K562 (cell line): Measurements from ENCODE around the gene MALAT1. TPM values are rescaled to one million over a fixed set of nuclear protein-coding genes. Genes with fewer than 3 reads are reported as not detected.
A peak's percentile ranks its signal among the peaks of the same experiment; 100 is the strongest.

Experiments
- ATAC-seq: fragments of 200-7000 bp; cut with Tn5 transposase; 3 replicates; pipeline ENCODE4 v1.9.1; 2020; ENCODE audit warnings: moderate library complexity
- BruUV-seq: library from RNA; stranded (reverse); fragments of 400-500 nt; replicated peaks from 2 replicates; lab custom pipeline; 2021; lab: Mats Ljungman, UMichigan
- CTCF ChIA-PET: fragments of 300-600 bp; formaldehyde crosslinking; extraction: SDS; loops from one replicate; lab custom pipeline; 2021; ENCODE audit warnings: low intra/inter-chr PET ratio; lab: Yijun Ruan, JAX
- POLR2A ChIA-PET: fragments of 300-600, 350-650 bp; sonication (Branson Sonifier 250); formaldehyde crosslinking; extraction: SDS; loops from one replicate; lab custom pipeline; 2021; ENCODE audit warnings: antibody characterized with exemption, inconsistent platforms; lab: Yijun Ruan, JAX
- DNase-seq, 4 experiments: peaks; one replicate each; pipeline versions ENCODE4 v3.0.0 to v3.0.0-alpha.2; 2011 to 2018; ENCODE audit warnings: low spot score in 3 of 4, mixed read lengths in 3 of 4; ENCODE audit errors: extremely low read depth in 1 of 4
- FAIRE-seq: peaks from 2 replicates; lab custom pipeline; 2011; peaks lifted over from hg19 to GRCh38; lab: Jason Lieb, UNC
- H2AFZ ChIP-seq: 2 replicates; pipeline ENCODE4 v1.6.0; 2011; ENCODE audit warnings: low read depth, low read length, control low read depth, inconsistent platforms
- H3K27ac ChIP-seq: fragments of 200-600 bp; 3 replicates; pipeline ENCODE4 v1.8.0; 2011; ENCODE audit warnings: low read depth, mild to moderate bottlenecking, control low read depth, inconsistent platforms, low read length, moderate library complexity, mixed read lengths; ENCODE audit errors: extremely low read depth
- H3K27me3 ChIP-seq, 2 experiments: fragments of 300-600 bp in 1 of 2; 2 replicates in 1 of 2; 3 replicates in 1 of 2; pipeline versions ENCODE4 v1.6.0 to v1.8.0; 2011; ENCODE audit warnings: inconsistent platforms in 2 of 2, low read length in 2 of 2, mild to moderate bottlenecking in 1 of 2, mixed read lengths in 1 of 2, moderate library complexity in 1 of 2; ENCODE audit not compliant: control insufficient read depth in 2 of 2, insufficient read depth in 2 of 2
- H3K36me3 ChIP-seq: fragments of 300-600 bp; 3 replicates; pipeline ENCODE4 v1.8.0; 2011; ENCODE audit warnings: mild to moderate bottlenecking, low read length, inconsistent platforms; ENCODE audit not compliant: control insufficient read depth, insufficient read depth
- H3K4me1 ChIP-seq, 2 experiments: fragments of 200-600 bp in 1 of 2; replicated peaks in 1 of 2; 2 replicates in 1 of 2; 3 replicates in 1 of 2; pipeline versions ENCODE4 v1.5.1 to v1.8.0; 2011; ENCODE audit warnings: inconsistent platforms in 2 of 2, low read length in 2 of 2, mild to moderate bottlenecking in 1 of 2, mixed read lengths in 1 of 2, moderate library complexity in 1 of 2; ENCODE audit not compliant: control insufficient read depth in 2 of 2, insufficient read depth in 2 of 2
- H3K4me2 ChIP-seq: 2 replicates; pipeline ENCODE4 v1.6.1; 2011; ENCODE audit warnings: low read length, control low read depth, inconsistent platforms, mixed read lengths; ENCODE audit not compliant: insufficient read depth
- H3K4me3 ChIP-seq: fragments of 200-600 bp; sonication (generic), shearing (Covaris generic); 2 replicates; pipeline ENCODE4 v1.5.1; 2016; ENCODE audit warnings: control low read depth, inconsistent platforms
- H3K79me2 ChIP-seq: fragments of 200-600 bp; 3 replicates; pipeline ENCODE4 v1.8.0; 2011; ENCODE audit warnings: low read length, inconsistent platforms; ENCODE audit not compliant: control insufficient read depth, insufficient read depth
- H3K9ac ChIP-seq, 2 experiments: 2 replicates each; pipeline versions ENCODE4 v1.6.0 to v1.6.1; 2011; ENCODE audit warnings: low read depth in 2 of 2, low read length in 2 of 2, control low read depth in 1 of 2, inconsistent platforms in 1 of 2, mild to moderate bottlenecking in 1 of 2, mixed read lengths in 1 of 2; ENCODE audit not compliant: insufficient read depth in 1 of 2
- H3K9me1 ChIP-seq: one replicate; pipeline ENCODE4 v1.6.0; 2011; ENCODE audit warnings: inconsistent platforms, mild to moderate bottlenecking, low read length, moderate library complexity; ENCODE audit not compliant: control insufficient read depth, insufficient read depth
- H3K9me3 ChIP-seq: replicated peaks from 2 replicates; pipeline ENCODE4 v1.5.1; 2011; ENCODE audit warnings: low read depth, low read length, inconsistent platforms; ENCODE audit not compliant: control insufficient read depth, insufficient read depth
- H4K20me1 ChIP-seq: replicated peaks from 2 replicates; pipeline ENCODE4 v1.6.1; 2011; ENCODE audit warnings: low read length, inconsistent platforms, mixed read lengths; ENCODE audit not compliant: control insufficient read depth, insufficient read depth
- ARHGAP35 ChIP-seq: fragments of 450-650 bp; IDR thresholded peaks from 2 replicates; pipeline ENCODE4 v1.6.1; 2018; ENCODE audit not compliant: partially characterized antibody
- BCL6 ChIP-seq: fragments of 250-450 bp; sonication (Bioruptor Pico); IDR thresholded peaks from 2 replicates; pipeline ENCODE4 v1.4.0; 2020
- BCLAF1 ChIP-seq, 2 experiments: fragments of 450-650 bp in 1 of 2; IDR thresholded peaks; 2 replicates each; pipeline ENCODE4 v1.6.1; 2011 to 2017; ENCODE audit warnings: low read depth in 2 of 2, antibody characterized with exemption in 1 of 2, borderline replicate concordance in 1 of 2, low read length in 1 of 2, mild to moderate bottlenecking in 1 of 2, mixed read lengths in 1 of 2; ENCODE audit not compliant: control insufficient read depth in 1 of 2
- CC2D1A ChIP-seq: fragments of 450-650 bp; IDR thresholded peaks from 2 replicates; pipeline ENCODE4 v1.6.1; 2017; ENCODE audit warnings: mild to moderate bottlenecking
- EGR1 ChIP-seq: fragments of 450-650 bp; conservative IDR thresholded peaks from 2 replicates; pipeline ENCODE4 v1.6.1; 2017; ENCODE audit warnings: mild to moderate bottlenecking
- ELF1 ChIP-seq: fragments of 200-800 bp; sonication (Bioruptor generic); IDR thresholded peaks from 2 replicates; pipeline ENCODE4 v1.6.1; 2016; ENCODE audit warnings: missing genetic modification characterization, missing compliant biosample characterization
- HDGF ChIP-seq: fragments of 450-650 bp; IDR thresholded peaks from 2 replicates; pipeline ENCODE4 v1.6.1; 2016
- MTA3 ChIP-seq: fragments of 450-650 bp; formaldehyde crosslinking; IDR thresholded peaks from 2 replicates; pipeline ENCODE4 v1.6.1; 2017; ENCODE audit warnings: mild to moderate bottlenecking, borderline replicate concordance
- NR3C1 ChIP-seq: sonication (generic); formaldehyde crosslinking; IDR thresholded peaks from 2 replicates; pipeline ENCODE4 v1.8.1; 2022; ENCODE audit warnings: missing genetic modification reagents
- PHF21A ChIP-seq: fragments of 450-650 bp; IDR thresholded peaks from 2 replicates; pipeline ENCODE4 v1.6.1; 2017; ENCODE audit warnings: low read depth, borderline replicate concordance
- POLR2H ChIP-seq: IDR thresholded peaks from 2 replicates; pipeline ENCODE4 v1.6.1; 2016; ENCODE audit warnings: missing genetic modification characterization, low read depth, mild to moderate bottlenecking, control low read depth, missing compliant biosample characterization, moderate library complexity
- ZNF175 ChIP-seq: fragments of 200-800 bp; sonication (Bioruptor generic); IDR thresholded peaks from 2 replicates; pipeline ENCODE4 v1.6.1; 2016; ENCODE audit warnings: low read depth, mild to moderate bottlenecking, missing genetic modification characterization, missing compliant biosample characterization
- ZNF316 ChIP-seq: fragments of 450-650 bp; IDR thresholded peaks from 2 replicates; pipeline ENCODE4 v1.6.1; 2016
- ZNF639 ChIP-seq, 2 experiments: fragments of 200-800 bp in 1 of 2; sonication (Bioruptor generic) in 1 of 2; sonication (generic) in 1 of 2; formaldehyde crosslinking in 1 of 2; IDR thresholded peaks in 1 of 2; conservative IDR thresholded peaks in 1 of 2; 2 replicates each; pipeline versions ENCODE4 v1.5.0 to v1.6.1; 2016 to 2020; ENCODE audit warnings: missing compliant biosample characterization in 1 of 2, missing genetic modification characterization in 1 of 2, missing genetic modification reagents in 1 of 2
- ZZZ3 ChIP-seq: fragments of 450-650 bp; IDR thresholded peaks from 2 replicates; pipeline ENCODE4 v1.6.1; 2016; ENCODE audit warnings: antibody characterized with exemption, mild to moderate bottlenecking, moderate library complexity
- WGBS: fragments of 100-300 bp; shearing (Covaris generic); methylation state at CpG from one replicate; pipeline ENCODE4 v1.1.6; 2016; ENCODE audit warnings: low coverage, mixed read lengths; ENCODE audit not compliant: insufficient coverage; ENCODE audit errors: missing lambda C conversion rate; 5-methylcytosine and 5-hydroxymethylcytosine counted together
- in situ Hi-C: fragments of 300-500 bp; cut with MboI; formaldehyde crosslinking; loops from 4 replicates; pipeline ENCODE4 v1.15.0; 2018; ENCODE audit warnings: inconsistent platforms, mixed read lengths
- intact Hi-C: fragments of 100-400 bp; cut with micrococcal nuclease; formaldehyde crosslinking; loops from 2 replicates; pipeline ENCODE4 v1.14.2; 2022
- polyA plus RNA-seq, 8 experiments: library from polyadenylated mRNA; depleted of rRNA in 4 of 8; stranded (reverse) in 5 of 8; unstranded in 3 of 8; fragments of >200 nt; fragmentation: Nextera tagmentation in 2 of 8; fragmentation: Illumina TruSeq in 1 of 8; extraction: Ambion mirVana in 2 of 8; extraction: Trizol in 1 of 8; gene quantifications; 2 replicates each; pipeline versions ENCODE4 v1.2.1 to v1.2.3, GENCODE V29; 2011 to 2014; ENCODE audit warnings: inconsistent platforms in 1 of 8, missing spikeins in 1 of 8
- total RNA-seq, 7 experiments: library from RNA; depleted of rRNA in 6 of 7; stranded (reverse); fragments of >200 nt in 6 of 7; fragmentation: Illumina TruSeq in 2 of 7; extraction: Trizol in 2 of 7; gene quantifications; 2 replicates each; pipeline versions ENCODE4 v1.2.1 to v1.2.3, GENCODE V29; 2011 to 2021; ENCODE audit warnings: low replicate concordance in 1 of 7

Gene MALAT1
- total and polyA plus RNA-seq, 9 of the 15 experiments (the other 6 are each of a cell fraction or from before 2014, with no cell fraction given), result 363 to 8,715 (median 2,351) TPM

GRCh38 chr11:65516135-65516968 is 17.5 kb downstream of the MALAT1 start:
- no peak overlapping the region for H3K4me3 ChIP-seq
- ChIA-PET CTCF (interaction anchor here (0.5 to 0.7 kb wide), 2 partner anchors 150 to 229 kb away, joined by 3 to 4 read pairs; no protein-coding TSS in a partner anchor), POLR2A (interaction anchor here (0.6 to 22.8 kb wide), 7 partner anchors 10 to 114 kb away, joined by 3 to 1349 read pairs (median 5); partner anchors contain the start of genes MALAT1 and NEAT1)
- DNase-seq (no peak), FAIRE-seq (peak; percentile 19), ATAC-seq (peak; percentile 62)
- peak overlapping the region in 1 of 2 experiments; percentile 80; a peak in 1 of 4 replicates for H3K9ac ChIP-seq
- H4K20me1 ChIP-seq, result no peaks in the 10 kb centered on the region
- no peak overlapping the region for H3K4me2 ChIP-seq
- intact Hi-C loops (no loop called here), in situ Hi-C loops (no loop called here)
- no TSS peak for BruUV-seq
- H2AFZ ChIP-seq, result peak overlapping the region; percentile 77
- H3K27ac ChIP-seq, result no peak overlapping the region
- no peaks in the 10 kb centered on the region for H3K27me3 ChIP-seq
- peaks cover 0 to 12% of the 10 kb centered on the region in 2 experiments; a peak in 2 of 5 replicates for H3K4me1 ChIP-seq
- H3K9me3 ChIP-seq, result no peaks in the 10 kb centered on the region
- WGBS, result 35% methylated on average over 4 of the region's 5 CpGs
- no peaks in the 10 kb centered on the region for H3K79me2 ChIP-seq
- H3K36me3 ChIP-seq, result no peaks in the 10 kb centered on the region
- no peaks in the 10 kb centered on the region for H3K9me1 ChIP-seq
- TF ChIP-seq ZNF639 (CRISPR knock-in tag; conservative IDR thresholded peaks at IDR 0.05 in 1 of 2, IDR thresholded peaks at IDR 0.05 in 1 of 2) (no peak), BCL6 (CRISPR knock-in tag) (no peak), ZZZ3 (no peak), CC2D1A (0 out of 2 replicates have a peak, but pooled peaks have one; percentile 35), ELF1 (tag) (no peak), PHF21A (0 out of 2 replicates have a peak, but pooled peaks have one; percentile 47), ARHGAP35 (peak; percentile 45), NR3C1 (CRISPR knock-in tag) (no peak), EGR1 (no peak), ZNF175 (CRISPR knock-in tag) (no peak), BCLAF1 (IDR thresholded peaks at IDR 0.05; ENCODE audit: borderline replicate concordance in 1 of 2, control insufficient read depth in 1 of 2, low read depth in 2 of 2, low read length in 1 of 2) (0 out of 4 replicates have a peak, but pooled peaks of 1 of the 2 experiments have one; percentile 32), POLR2H (tag) (no peak), ZNF316 (peak; percentile 11; the same call in 1 of the 2 replicates), HDGF (0 out of 2 replicates have a peak, but pooled peaks have one; percentile 23), MTA3 (no peak)
